Chondrocyte (in vitro differentiated cells): ENCODE measurements around the gene ROPN1B. TPM values are rescaled to one million over a fixed set of nuclear protein-coding genes. Genes with fewer than 3 reads are reported as not detected.
A peak's percentile ranks its signal among the peaks of the same experiment; 100 is the strongest.
"Not testable (repeated sequence)": the region's sequence is repeated elsewhere in the genome, so short reads cannot be mapped to it uniquely, and the experiment has no call there.

Source experiments
- DNase-seq: peaks from one replicate; pipeline ENCODE4 v3.0.0; 2021; ENCODE audit warnings: mixed read lengths, low spot score
- H3K27ac Mint-ChIP-seq: one replicate; pipeline ENCODE4 v1.8.0; 2021; ENCODE audit warnings: mild to moderate bottlenecking, moderate library complexity, mixed read lengths; ENCODE audit not compliant: unreplicated experiment
- H3K27me3 Mint-ChIP-seq: 2 replicates; pipeline ENCODE4 v1.8.0; 2021; ENCODE audit warnings: low read depth, mixed read lengths
- H3K36me3 Mint-ChIP-seq: 2 replicates; pipeline ENCODE4 v1.8.0; 2021; ENCODE audit warnings: low read depth, mixed read lengths
- H3K4me1 Mint-ChIP-seq: 2 replicates; pipeline ENCODE4 v1.8.0; 2021; ENCODE audit warnings: low read depth, mild to moderate bottlenecking, mixed read lengths
- H3K4me3 Mint-ChIP-seq: one replicate; pipeline ENCODE4 v1.8.0; 2021; ENCODE audit warnings: mild to moderate bottlenecking, moderate library complexity, mixed read lengths; ENCODE audit not compliant: unreplicated experiment
- H3K9me3 Mint-ChIP-seq: 2 replicates; pipeline ENCODE4 v1.8.0; 2021; ENCODE audit warnings: low read depth, mixed read lengths
- total RNA-seq: library from RNA; stranded (reverse); gene quantifications from 3 replicates; pipeline ENCODE4 v1.2.1, GENCODE V29; 2021
- TF ChIP-seq, protein P1 (sequence below): fragments of 200-600 bp; sonication (generic); IDR thresholded peaks from 2 replicates; pipeline ENCODE4 v1.5.0; 2021; ENCODE audit warnings: antibody characterized with exemption, mild to moderate bottlenecking, moderate library complexity

Gene ROPN1B
- total RNA-seq, 1 donor from 2014 or later, result 0.10 TPM

DNA sequence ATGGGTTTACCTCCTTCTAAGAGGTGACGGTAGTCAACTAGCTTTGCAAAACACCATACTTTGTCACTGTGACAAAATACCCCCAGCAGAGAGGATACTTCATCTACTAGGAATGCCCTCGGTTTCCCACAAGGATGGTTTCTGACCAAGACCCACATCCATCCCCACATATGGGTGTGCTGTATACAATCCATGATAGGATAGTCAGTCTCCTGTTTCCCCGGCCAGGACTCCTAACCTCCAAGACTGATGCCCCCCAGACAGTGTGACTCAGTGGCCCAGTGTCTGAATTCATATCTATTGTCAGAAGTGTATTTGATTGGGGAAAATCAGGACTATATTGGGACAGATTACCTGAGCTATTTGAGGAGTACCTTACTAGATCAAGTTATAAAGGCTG, 17.8 kb upstream of the ROPN1B start:
- not testable (repeated sequence) for H3K4me1 Mint-ChIP-seq, H3K4me3 Mint-ChIP-seq, H3K27ac Mint-ChIP-seq, DNase-seq, H3K36me3 Mint-ChIP-seq, H3K9me3 Mint-ChIP-seq
- peaks cover 22% of the 10 kb centered on the region for H3K27me3 Mint-ChIP-seq

DNA sequence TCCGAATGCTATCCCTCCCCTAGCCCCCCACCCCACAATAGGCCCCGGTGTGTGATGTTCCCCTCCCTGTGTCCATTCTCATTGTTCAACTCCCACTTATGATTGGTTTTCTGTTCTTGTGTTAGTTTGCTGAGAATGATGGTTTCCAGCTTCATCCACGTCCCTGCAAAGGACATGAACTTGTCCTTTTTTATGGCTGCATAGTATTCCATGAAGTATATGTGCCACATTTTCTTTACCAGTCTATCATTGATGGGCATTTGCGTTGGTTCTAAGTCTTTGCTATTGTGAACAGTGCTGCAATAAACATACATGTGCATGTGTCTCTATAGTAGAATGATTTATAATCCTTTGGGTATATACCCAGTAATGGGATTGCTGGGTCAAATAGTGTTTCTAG, 12.0 kb upstream of the ROPN1B start:
- H3K4me1 Mint-ChIP-seq, H3K27ac Mint-ChIP-seq, H3K9me3 Mint-ChIP-seq, DNase-seq, H3K36me3 Mint-ChIP-seq: not testable (repeated sequence)
- H3K4me3 Mint-ChIP-seq, result peak overlapping the region; percentile 33
- H3K27me3 Mint-ChIP-seq, result peaks cover 20% of the 10 kb centered on the region

DNA sequence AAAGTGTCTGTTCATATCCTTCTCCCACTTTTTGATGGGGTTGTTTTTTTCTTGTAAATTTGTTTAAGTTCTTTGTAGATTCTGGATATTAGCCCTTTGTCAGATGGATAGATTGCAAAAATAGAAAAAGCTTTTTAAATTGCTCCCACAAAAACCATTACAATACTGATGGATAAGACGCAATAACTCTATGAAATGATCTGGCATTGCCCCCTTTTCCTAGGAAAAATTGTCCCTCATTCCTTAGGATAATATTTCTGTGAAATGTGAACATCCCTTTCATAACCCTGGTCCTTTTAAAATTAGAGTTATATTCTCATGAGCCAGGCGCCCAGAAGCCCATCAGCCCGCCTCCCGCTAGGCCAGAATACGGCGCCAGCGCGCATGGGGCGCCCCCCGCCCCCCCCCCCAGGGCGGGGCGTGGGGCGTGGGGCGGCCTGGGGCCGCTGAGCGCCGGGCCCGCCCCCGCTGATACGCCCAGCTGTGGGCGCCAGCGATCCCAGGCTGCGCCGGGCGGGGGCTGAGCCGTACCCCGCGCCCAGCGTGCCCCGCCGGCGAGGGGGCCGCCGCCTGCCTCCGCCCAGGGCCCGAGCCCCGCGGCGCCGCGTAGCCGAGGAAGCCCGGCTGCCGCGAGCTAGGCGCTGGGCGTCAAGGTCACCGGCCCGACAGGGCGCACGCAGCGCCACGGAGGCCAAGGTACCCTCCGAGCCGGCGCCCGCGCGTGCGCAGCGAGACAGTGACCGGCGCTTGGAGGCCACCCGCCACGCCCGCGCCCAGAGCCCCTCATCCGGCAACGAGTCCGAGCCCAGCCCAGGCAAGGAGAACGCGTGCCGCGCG, 11.1 kb upstream of the ROPN1B start:
- Mint-ChIP-seq H3K27ac (no peak overlapping the region), H3K27me3 (peaks cover 20% of the 10 kb centered on the region), H3K4me3 (peak overlapping the region; percentile 33), H3K36me3 (no peaks in the 10 kb centered on the region), H3K9me3 (no peaks in the 10 kb centered on the region), H3K4me1 (peaks cover 2% of the 10 kb centered on the region)
- DNase-seq, result no peak
- TF ChIP-seq, protein P1, sequence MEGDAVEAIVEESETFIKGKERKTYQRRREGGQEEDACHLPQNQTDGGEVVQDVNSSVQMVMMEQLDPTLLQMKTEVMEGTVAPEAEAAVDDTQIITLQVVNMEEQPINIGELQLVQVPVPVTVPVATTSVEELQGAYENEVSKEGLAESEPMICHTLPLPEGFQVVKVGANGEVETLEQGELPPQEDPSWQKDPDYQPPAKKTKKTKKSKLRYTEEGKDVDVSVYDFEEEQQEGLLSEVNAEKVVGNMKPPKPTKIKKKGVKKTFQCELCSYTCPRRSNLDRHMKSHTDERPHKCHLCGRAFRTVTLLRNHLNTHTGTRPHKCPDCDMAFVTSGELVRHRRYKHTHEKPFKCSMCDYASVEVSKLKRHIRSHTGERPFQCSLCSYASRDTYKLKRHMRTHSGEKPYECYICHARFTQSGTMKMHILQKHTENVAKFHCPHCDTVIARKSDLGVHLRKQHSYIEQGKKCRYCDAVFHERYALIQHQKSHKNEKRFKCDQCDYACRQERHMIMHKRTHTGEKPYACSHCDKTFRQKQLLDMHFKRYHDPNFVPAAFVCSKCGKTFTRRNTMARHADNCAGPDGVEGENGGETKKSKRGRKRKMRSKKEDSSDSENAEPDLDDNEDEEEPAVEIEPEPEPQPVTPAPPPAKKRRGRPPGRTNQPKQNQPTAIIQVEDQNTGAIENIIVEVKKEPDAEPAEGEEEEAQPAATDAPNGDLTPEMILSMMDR, result no peak

DNA sequence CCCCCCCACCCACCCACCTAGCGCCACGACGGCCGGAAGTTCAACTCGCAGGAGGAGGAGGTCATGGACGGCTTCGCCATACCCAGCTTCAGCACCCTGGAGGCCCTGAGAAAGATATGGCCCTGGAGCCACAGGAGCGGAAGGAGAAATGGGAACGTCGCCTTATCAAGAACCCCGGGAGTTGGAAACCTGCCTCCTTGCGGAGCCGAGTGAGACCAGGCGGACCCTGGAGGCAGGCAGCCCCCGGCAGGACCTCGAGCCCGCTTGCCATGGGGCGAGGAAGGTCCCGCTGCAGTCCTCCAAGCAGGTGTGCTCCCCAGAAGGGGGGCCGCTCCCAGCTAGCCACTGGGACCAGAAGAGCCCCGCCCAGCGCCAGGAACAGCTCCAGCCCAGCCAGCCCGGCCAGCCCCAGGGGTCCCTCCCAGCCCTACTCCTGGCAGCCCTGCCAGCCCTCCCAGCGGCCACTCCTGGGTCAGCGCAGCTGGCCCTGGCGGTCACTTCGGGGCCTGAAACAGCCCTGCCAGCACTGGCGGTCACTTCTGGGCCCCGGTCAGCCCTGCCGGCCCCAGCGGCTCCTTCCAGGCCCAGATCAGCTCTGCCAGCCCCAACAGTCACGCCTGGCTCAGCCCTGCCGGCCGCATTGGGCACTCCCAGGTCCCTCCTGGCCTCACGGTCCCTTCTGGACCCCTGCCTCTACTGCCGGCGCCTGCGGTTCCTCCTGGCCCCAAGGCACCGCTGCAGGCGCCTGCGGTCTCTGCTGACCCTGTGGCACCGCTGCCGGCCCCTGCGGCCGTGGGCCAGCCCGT, 10.3 kb upstream of the ROPN1B start:
- H3K4me3 Mint-ChIP-seq, result peak overlapping the region; percentile 19
- TF ChIP-seq, protein P1, result no peak
- H3K4me1 Mint-ChIP-seq, result peaks cover 2% of the 10 kb centered on the region
- H3K27ac Mint-ChIP-seq, result no peak overlapping the region
- peak; percentile 80 for DNase-seq
- H3K9me3 Mint-ChIP-seq, result no peaks in the 10 kb centered on the region
- H3K27me3 Mint-ChIP-seq, result peaks cover 17% of the 10 kb centered on the region
- H3K36me3 Mint-ChIP-seq, result no peaks in the 10 kb centered on the region

DNA sequence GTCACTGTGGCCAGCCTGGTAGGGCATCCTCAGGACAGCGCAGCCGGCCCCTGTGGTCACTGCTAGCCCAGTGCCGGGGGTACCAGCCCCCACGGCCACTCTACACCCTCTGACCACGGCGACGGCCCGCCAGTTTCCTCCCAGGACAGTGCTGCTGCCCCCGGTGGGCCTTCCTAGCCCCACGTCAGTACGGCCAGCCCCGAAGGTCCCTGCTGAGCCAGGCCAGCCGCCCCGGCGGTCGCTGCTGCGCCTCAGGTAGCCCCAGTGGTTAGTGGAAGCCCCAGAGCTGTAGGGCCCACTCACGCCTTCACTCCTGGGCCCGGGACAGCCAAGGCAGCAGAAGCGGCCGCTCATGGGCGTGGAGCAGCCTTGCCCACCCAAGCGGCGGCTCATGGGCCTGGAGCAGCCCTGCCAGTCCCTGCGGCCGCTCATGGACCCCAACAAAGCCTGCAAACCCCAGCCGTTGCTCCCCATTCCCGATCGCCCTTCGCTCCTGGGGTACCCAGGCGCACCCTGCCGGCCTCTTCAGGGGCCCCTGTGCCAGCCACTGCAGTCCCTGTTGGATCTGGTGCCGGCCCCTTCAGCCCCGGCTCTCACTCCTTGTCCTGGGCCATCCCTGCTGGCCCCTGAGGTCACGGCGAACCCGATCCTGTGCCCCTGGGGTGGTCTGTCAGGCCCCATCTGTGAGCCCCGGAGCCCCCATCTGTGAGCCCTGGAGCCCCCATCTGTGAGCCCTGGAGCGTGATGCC, 9.5 kb upstream of the ROPN1B start:
- TF ChIP-seq, protein P1, result no peak
- no peak overlapping the region for H3K4me3 Mint-ChIP-seq
- H3K36me3 Mint-ChIP-seq, result peaks cover 4% of the 10 kb centered on the region
- peak; percentile 81 for DNase-seq
- H3K27ac Mint-ChIP-seq, result no peak overlapping the region
- peaks cover 2% of the 10 kb centered on the region for H3K4me1 Mint-ChIP-seq
- H3K27me3 Mint-ChIP-seq, result peaks cover 14% of the 10 kb centered on the region
- H3K9me3 Mint-ChIP-seq, result peaks cover 3% of the 10 kb centered on the region

DNA sequence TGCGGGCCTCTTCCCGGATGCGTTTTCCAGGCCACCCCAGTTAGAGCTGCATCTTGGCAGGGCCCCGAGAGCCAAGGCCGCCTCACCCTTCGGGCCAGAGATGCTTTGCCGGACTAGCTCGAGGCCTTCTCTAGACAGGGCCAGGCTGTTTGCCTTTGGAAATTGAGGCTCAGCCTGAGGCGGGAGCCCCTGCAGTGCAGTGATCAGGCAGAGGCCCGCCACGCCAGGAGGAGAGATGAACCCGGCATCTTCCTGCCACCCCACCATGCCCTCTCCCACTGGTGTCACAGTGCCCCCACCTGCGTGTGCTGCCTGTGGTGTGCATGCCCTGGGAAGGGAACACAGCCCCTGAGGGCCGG, 8.9 kb upstream of the ROPN1B start:
- peaks cover 2% of the 10 kb centered on the region for H3K4me1 Mint-ChIP-seq
- no peak overlapping the region for H3K4me3 Mint-ChIP-seq
- peaks cover 3% of the 10 kb centered on the region for H3K9me3 Mint-ChIP-seq
- H3K36me3 Mint-ChIP-seq, result peaks cover 4% of the 10 kb centered on the region
- TF ChIP-seq, protein P1, result no peak
- DNase-seq, result peak; percentile 65
- peaks cover 14% of the 10 kb centered on the region for H3K27me3 Mint-ChIP-seq
- no peak overlapping the region for H3K27ac Mint-ChIP-seq
